Measurements from ENCODE around the gene BEND6. TPM values are rescaled to one million over a fixed set of nuclear protein-coding genes. Genes with fewer than 3 reads are reported as not detected.

Gene BEND6
- total RNA-seq, 1 experiment from 2014 or later = not detected

DNA sequence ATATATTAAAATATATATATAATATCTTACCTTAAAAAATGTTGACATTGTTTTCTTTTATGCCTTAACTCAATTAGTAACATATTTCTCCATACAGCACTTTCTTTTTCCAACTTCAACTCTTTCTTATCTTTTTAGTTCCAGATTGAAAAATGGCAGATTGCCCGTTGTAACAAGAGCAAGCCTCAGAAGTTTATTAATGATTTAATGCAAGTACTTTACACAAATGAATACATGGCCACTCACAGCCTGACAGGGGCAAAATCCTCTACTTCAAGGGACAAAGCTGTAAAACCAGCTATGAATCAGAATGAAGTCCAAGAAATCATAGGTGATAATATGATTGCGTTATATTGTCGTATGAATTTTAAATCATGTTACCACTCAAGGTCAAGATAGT is 62.2 kb downstream of the BEND6 start:
- TF ChIP-seq, protein P1, sequence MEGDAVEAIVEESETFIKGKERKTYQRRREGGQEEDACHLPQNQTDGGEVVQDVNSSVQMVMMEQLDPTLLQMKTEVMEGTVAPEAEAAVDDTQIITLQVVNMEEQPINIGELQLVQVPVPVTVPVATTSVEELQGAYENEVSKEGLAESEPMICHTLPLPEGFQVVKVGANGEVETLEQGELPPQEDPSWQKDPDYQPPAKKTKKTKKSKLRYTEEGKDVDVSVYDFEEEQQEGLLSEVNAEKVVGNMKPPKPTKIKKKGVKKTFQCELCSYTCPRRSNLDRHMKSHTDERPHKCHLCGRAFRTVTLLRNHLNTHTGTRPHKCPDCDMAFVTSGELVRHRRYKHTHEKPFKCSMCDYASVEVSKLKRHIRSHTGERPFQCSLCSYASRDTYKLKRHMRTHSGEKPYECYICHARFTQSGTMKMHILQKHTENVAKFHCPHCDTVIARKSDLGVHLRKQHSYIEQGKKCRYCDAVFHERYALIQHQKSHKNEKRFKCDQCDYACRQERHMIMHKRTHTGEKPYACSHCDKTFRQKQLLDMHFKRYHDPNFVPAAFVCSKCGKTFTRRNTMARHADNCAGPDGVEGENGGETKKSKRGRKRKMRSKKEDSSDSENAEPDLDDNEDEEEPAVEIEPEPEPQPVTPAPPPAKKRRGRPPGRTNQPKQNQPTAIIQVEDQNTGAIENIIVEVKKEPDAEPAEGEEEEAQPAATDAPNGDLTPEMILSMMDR (IDR thresholded peaks at IDR 0.05; ENCODE audit: insufficient read depth in 1 of 2, low read depth in 1 of 2, low read length in 1 of 2, severe bottlenecking in 1 of 2, unreplicated experiment in 1 of 2) = no peak
- no peaks in the 10 kb centered on the region for H3K36me3 Mint-ChIP-seq (ENCODE audit: insufficient read depth, unreplicated experiment)
- CTCF ChIA-PET = no interaction called here

DNA sequence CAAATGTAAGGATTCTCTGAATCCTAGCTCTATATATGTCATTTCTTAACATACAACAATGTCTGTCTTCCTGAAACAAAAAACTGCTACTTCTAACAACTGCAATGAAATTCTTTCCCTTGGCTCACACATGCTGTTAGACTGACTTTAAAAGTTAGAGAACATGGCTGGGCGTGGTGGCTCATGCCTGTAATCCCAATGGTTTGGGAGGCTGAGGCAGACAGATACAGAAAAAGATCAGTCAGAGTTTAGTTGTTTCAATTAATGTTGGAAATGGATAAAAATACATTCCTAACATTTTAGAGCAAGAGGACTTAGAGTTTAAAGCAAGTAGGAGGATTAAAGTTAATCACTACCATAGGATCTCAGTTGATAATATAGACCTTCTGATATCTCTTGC is 62.9 kb downstream of the BEND6 start:
- CTCF ChIA-PET = no interaction called here
- Histone ChIP-seq H3K36me3 (ENCODE audit: control insufficient read depth, insufficient read depth, low read length) (no peaks in the 10 kb centered on the region), H3K4me1 (no peaks in the 10 kb centered on the region), H3K27me3 (replicated peaks; ENCODE audit: control insufficient read depth, insufficient read depth, low read length) (no peaks in the 10 kb centered on the region), H3K4me3 (ENCODE audit: low read depth, low read length) (no peak overlapping the region), H3K9me3 (no peaks in the 10 kb centered on the region)
- no peaks in the 10 kb centered on the region for H3K36me3 Mint-ChIP-seq (ENCODE audit: insufficient read depth, unreplicated experiment)
- H3K27ac Mint-ChIP-seq (ENCODE audit: unreplicated experiment) = no peak overlapping the region
- TF ChIP-seq, protein P1 (IDR thresholded peaks at IDR 0.05; ENCODE audit: insufficient read depth in 1 of 2, low read depth in 1 of 2, low read length in 1 of 2, severe bottlenecking in 1 of 2, unreplicated experiment in 1 of 2) = no peak
- no peaks in the 10 kb centered on the region for H3K27me3 Mint-ChIP-seq (ENCODE audit: insufficient read depth, unreplicated experiment)
- intact Hi-C loops (cut with micrococcal nuclease; ENCODE audit: unreplicated experiment) = no loop called here
- H3K4me1 Mint-ChIP-seq (ENCODE audit: low read depth, unreplicated experiment) = no peaks in the 10 kb centered on the region
- no peaks in the 10 kb centered on the region for H3K9me3 Mint-ChIP-seq (ENCODE audit: unreplicated experiment)
- H3K4me3 Mint-ChIP-seq (ENCODE audit: unreplicated experiment) = no peak overlapping the region
- no TSS peak for BruUV-seq (replicated peaks)
- POLR2A ChIA-PET = no interaction called here
- no peak for DNase-seq

More for the DNA sequence above, 62.2 kb downstream of the BEND6 start:
- Histone ChIP-seq H3K4me3 (ENCODE audit: low read depth, low read length) (no peak overlapping the region), H3K36me3 (ENCODE audit: control insufficient read depth, insufficient read depth, low read length) (no peaks in the 10 kb centered on the region), H3K9me3 (no peaks in the 10 kb centered on the region), H3K27me3 (replicated peaks; ENCODE audit: control insufficient read depth, insufficient read depth, low read length) (no peaks in the 10 kb centered on the region), H3K4me1 (no peaks in the 10 kb centered on the region)
- Mint-ChIP-seq H3K4me3 (ENCODE audit: unreplicated experiment) (no peak overlapping the region), H3K4me1 (ENCODE audit: low read depth, unreplicated experiment) (no peaks in the 10 kb centered on the region), H3K27ac (ENCODE audit: unreplicated experiment) (no peak overlapping the region), H3K27me3 (ENCODE audit: insufficient read depth, unreplicated experiment) (no peaks in the 10 kb centered on the region), H3K9me3 (ENCODE audit: unreplicated experiment) (no peaks in the 10 kb centered on the region)
- POLR2A ChIA-PET = no interaction called here
- DNase-seq = no peak
- BruUV-seq (replicated peaks) = no TSS peak
- intact Hi-C loops (cut with micrococcal nuclease; ENCODE audit: unreplicated experiment) = no loop called here

DNA sequence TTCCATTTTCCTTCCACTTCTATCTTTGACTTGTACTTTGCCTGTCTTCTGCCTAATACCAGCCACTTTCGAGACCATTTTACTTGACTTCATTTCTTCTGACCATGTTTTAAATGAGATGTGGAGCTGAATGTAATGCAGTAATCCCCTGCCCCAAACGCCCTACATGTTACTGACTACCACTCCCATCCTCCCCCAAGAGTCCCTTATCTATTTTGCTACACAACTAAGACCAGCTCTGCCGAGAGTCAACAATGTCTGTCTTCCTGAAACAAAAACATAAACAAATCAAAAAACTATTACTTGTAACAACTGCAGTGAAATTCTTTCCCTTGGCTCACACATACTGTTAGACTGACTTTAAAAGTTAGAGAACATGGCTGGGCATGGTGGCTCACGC is 64.5 kb downstream of the BEND6 start:
- TF ChIP-seq, protein P1 (IDR thresholded peaks at IDR 0.05; ENCODE audit: insufficient read depth in 1 of 2, low read depth in 1 of 2, low read length in 1 of 2, severe bottlenecking in 1 of 2, unreplicated experiment in 1 of 2) = no peak
- H3K9me3 Mint-ChIP-seq (ENCODE audit: unreplicated experiment) = peaks cover 11% of the 10 kb centered on the region
- H3K27ac Mint-ChIP-seq (ENCODE audit: unreplicated experiment) = no peak overlapping the region
- ChIA-PET CTCF (no interaction called here), POLR2A (no interaction called here)
- Histone ChIP-seq H3K36me3 (ENCODE audit: control insufficient read depth, insufficient read depth, low read length) (no peaks in the 10 kb centered on the region), H3K4me3 (ENCODE audit: low read depth, low read length) (no peak overlapping the region), H3K27me3 (replicated peaks; ENCODE audit: control insufficient read depth, insufficient read depth, low read length) (no peaks in the 10 kb centered on the region), H3K4me1 (no peaks in the 10 kb centered on the region), H3K9me3 (no peaks in the 10 kb centered on the region; the same call in 1 of the 2 replicates)
- H3K4me3 Mint-ChIP-seq (ENCODE audit: unreplicated experiment) = no peak overlapping the region
- no peaks in the 10 kb centered on the region for H3K4me1 Mint-ChIP-seq (ENCODE audit: low read depth, unreplicated experiment)
- no peaks in the 10 kb centered on the region for H3K36me3 Mint-ChIP-seq (ENCODE audit: insufficient read depth, unreplicated experiment)
- no peaks in the 10 kb centered on the region for H3K27me3 Mint-ChIP-seq (ENCODE audit: insufficient read depth, unreplicated experiment)
- BruUV-seq (replicated peaks) = no TSS peak
- no peak for DNase-seq
- intact Hi-C loops (cut with micrococcal nuclease; ENCODE audit: unreplicated experiment) = no loop called here

Data from Caco-2 (cell line).